Subcutaneous abdominal adipose tissue (tissue), 5 donors: ENCODE measurements around the gene TAOK3.

Source experiments
- H3K27ac ChIP-seq: one replicate; pipeline ENCODE4 v1.7.0; 2013; ENCODE audit warnings: low read depth, mild to moderate bottlenecking, inconsistent platforms, low read length, moderate library complexity
- H3K27me3 ChIP-seq, 5 donors: one replicate each; pipeline ENCODE4 v1.7.0; 2013; ENCODE audit warnings: low read length in 5 of 5, inconsistent platforms in 1 of 5; ENCODE audit not compliant: control insufficient read depth in 5 of 5, insufficient read depth in 4 of 5
- H3K36me3 ChIP-seq, 5 donors: one replicate each; pipeline ENCODE4 v1.7.0; 2013; ENCODE audit warnings: low read length in 5 of 5; ENCODE audit not compliant: control insufficient read depth in 5 of 5, insufficient read depth in 5 of 5
- H3K4me1 ChIP-seq, 5 donors: one replicate each; pipeline ENCODE4 v1.7.0; 2013; ENCODE audit warnings: low read length in 5 of 5, mild to moderate bottlenecking in 3 of 5, moderate library complexity in 1 of 5; ENCODE audit not compliant: control insufficient read depth in 5 of 5, insufficient read depth in 5 of 5
- H3K4me3 ChIP-seq, 5 donors: one replicate each; pipeline ENCODE4 v1.7.0; 2013; ENCODE audit warnings: low read length in 5 of 5, low read depth in 1 of 5
- H3K9ac ChIP-seq, 5 donors: one replicate each; pipeline ENCODE4 v1.7.0; 2013; ENCODE audit warnings: low read length in 5 of 5, mild to moderate bottlenecking in 4 of 5, moderate library complexity in 3 of 5
- H3K9me3 ChIP-seq, 5 donors: one replicate each; pipeline ENCODE4 v1.7.0; 2013; ENCODE audit warnings: low read length in 5 of 5; ENCODE audit not compliant: control insufficient read depth in 5 of 5
- donor health status: healthy.
- donor health status: healthy.
- donor health status: healthy.
- donor health status: healthy.
- donor health status: healthy.

The TAOK3 gene

DNA sequence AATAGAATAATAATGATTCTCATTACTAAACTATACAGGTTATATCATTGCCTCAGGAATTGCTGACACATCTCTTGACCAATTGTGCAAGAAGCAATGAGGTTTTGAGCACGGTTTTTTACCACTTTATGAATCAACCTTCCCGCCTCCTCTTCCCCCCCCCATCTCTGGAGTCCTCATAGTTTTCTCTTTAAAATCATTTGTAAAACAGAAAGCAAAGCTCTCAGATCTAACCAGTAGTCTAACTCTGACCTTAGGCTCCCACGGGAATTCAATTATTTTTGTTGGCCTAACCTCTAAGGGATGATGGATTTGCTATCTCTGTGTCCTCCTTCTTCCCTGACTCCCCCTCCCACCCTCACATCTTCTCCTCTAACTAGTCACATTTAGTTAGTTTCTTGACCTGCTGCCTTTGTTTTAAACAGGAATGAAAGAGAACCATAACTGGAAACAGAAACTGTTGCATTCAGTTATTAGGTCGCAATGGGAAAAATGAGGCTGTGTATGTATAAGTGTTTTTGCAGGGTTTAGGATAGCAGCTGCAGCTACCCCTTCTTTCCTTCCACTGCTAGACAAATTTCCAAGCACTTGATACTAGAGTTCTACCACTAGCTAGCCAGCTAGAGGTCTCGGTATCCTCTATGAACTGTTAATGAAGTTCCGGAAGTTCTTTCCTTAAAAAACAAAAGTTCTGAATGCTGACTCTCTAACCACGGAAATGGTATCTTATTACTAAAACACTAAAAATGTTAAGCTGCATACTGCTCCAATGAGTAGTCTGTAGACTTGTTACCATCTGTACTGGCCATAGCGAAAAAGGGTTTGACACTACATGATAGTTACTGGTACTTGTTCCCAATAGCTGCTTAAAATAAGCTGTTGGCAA, 65.4 kb downstream of the TAOK3 start:
- H3K9me3 ChIP-seq = no peaks in the 10 kb centered on the region
- no peaks in the 10 kb centered on the region for H3K36me3 ChIP-seq
- H3K4me3 ChIP-seq = peak overlapping the region in 2 of 5 donors; percentile 8 to 35
- no peak overlapping the region for H3K9ac ChIP-seq
- H3K4me1 ChIP-seq = peaks cover 0 to 18% (median 4%) of the 10 kb centered on the region in 5 donors
- H3K27me3 ChIP-seq = no peaks in the 10 kb centered on the region
- H3K27ac ChIP-seq = no peak overlapping the region

DNA sequence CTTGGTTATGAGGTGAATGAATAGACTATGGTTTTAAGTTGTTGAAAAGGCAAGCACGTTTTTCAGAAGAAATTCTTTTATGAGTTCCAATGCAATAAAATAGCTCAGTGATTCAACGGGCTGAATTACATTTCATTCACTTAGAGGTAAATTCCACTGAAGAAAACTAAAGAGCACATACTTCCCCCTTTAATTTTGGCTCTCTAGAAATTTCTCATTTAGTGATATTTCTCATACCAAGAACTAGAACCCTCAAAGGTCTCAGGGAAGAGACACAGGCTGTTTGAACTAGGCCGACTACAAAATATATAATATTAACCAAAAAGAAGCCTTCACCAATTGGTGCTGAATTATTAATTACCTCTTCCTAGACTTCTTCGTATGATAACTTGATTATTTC, 68.6 kb downstream of the TAOK3 start:
- Histone ChIP-seq H3K27me3 (no peaks in the 10 kb centered on the region), H3K4me1 (peaks cover 2 to 18% (median 7%) of the 10 kb centered on the region in 5 donors), H3K9me3 (no peaks in the 10 kb centered on the region), H3K36me3 (no peaks in the 10 kb centered on the region), H3K4me3 (no peak overlapping the region), H3K27ac (no peak overlapping the region), H3K9ac (no peak overlapping the region)

- H3K9me3 ChIP-seq = no peaks in the 10 kb centered on the region
- no peak overlapping the region for H3K9ac ChIP-seq
- H3K27me3 ChIP-seq = no peaks in the 10 kb centered on the region
- peaks cover 2 to 10% (median 7%) of the 10 kb centered on the region in 5 donors for H3K4me1 ChIP-seq
- no peak overlapping the region for H3K4me3 ChIP-seq
- no peaks in the 10 kb centered on the region for H3K36me3 ChIP-seq
- no peak overlapping the region for H3K27ac ChIP-seq
These were observed 70.7 kb downstream of the TAOK3 start for GRCh38 chr12:118302053-118302452.

GRCh38 chr12:118299791-118300460, 72.8 kb downstream of the TAOK3 start:
- Histone ChIP-seq H3K4me3 (no peak overlapping the region), H3K9ac (no peak overlapping the region), H3K9me3 (no peaks in the 10 kb centered on the region), H3K27ac (no peak overlapping the region), H3K27me3 (no peaks in the 10 kb centered on the region), H3K4me1 (peaks cover 2 to 7% (median 6%) of the 10 kb centered on the region in 5 donors), H3K36me3 (no peaks in the 10 kb centered on the region)

- H3K9ac ChIP-seq = no peak overlapping the region
- peaks cover 2 to 5% (median 5%) of the 10 kb centered on the region in 5 donors for H3K4me1 ChIP-seq
- no peak overlapping the region for H3K4me3 ChIP-seq
- no peak overlapping the region for H3K27ac ChIP-seq
- H3K36me3 ChIP-seq = no peaks in the 10 kb centered on the region
- no peaks in the 10 kb centered on the region for H3K9me3 ChIP-seq
- no peaks in the 10 kb centered on the region for H3K27me3 ChIP-seq
These were observed 75.4 kb downstream of the TAOK3 start for GRCh38 chr12:118297284-118297683.

GRCh38 chr12:118292836-118293235, 79.9 kb downstream of the TAOK3 start:
- no peaks in the 10 kb centered on the region for H3K9me3 ChIP-seq
- no peak overlapping the region for H3K9ac ChIP-seq
- no peaks in the 10 kb centered on the region for H3K27me3 ChIP-seq
- no peak overlapping the region for H3K27ac ChIP-seq
- no peak overlapping the region for H3K4me3 ChIP-seq
- no peaks in the 10 kb centered on the region for H3K4me1 ChIP-seq
- no peaks in the 10 kb centered on the region for H3K36me3 ChIP-seq

- H3K4me1 ChIP-seq = no peaks in the 10 kb centered on the region
- no peak overlapping the region for H3K27ac ChIP-seq
- H3K9me3 ChIP-seq = no peaks in the 10 kb centered on the region
- no peak overlapping the region for H3K9ac ChIP-seq
- no peaks in the 10 kb centered on the region for H3K36me3 ChIP-seq
- no peaks in the 10 kb centered on the region for H3K27me3 ChIP-seq
- no peak overlapping the region for H3K4me3 ChIP-seq
These were observed 82.6 kb downstream of the TAOK3 start for GRCh38 chr12:118290130-118290529.

GRCh38 chr12:118288174-118288573, 84.5 kb downstream of the TAOK3 start:
- H3K36me3 ChIP-seq = no peaks in the 10 kb centered on the region
- H3K4me1 ChIP-seq = no peaks in the 10 kb centered on the region
- H3K4me3 ChIP-seq = no peak overlapping the region
- no peak overlapping the region for H3K9ac ChIP-seq
- no peaks in the 10 kb centered on the region for H3K9me3 ChIP-seq
- H3K27me3 ChIP-seq = no peaks in the 10 kb centered on the region
- H3K27ac ChIP-seq = no peak overlapping the region

DNA sequence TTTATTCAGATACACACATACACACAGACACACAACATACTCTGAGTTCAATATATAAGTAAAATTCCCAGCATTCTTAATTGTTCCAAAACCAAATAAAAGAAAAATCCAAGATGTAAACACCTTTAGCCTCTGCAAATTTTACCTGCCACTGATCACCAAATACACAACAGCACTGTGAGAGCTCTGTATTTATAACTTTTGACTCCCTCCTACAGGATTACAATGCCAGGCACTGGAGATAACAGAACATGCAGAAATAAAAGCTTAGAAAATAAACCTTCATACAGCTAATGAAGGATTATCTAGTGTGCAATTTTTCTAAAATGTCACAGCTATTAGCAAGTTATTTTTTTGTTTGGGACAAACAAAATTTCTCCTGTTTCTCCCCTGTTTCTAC, 85.0 kb downstream of the TAOK3 start:
- Histone ChIP-seq H3K27me3 (no peaks in the 10 kb centered on the region), H3K9ac (no peak overlapping the region), H3K36me3 (no peaks in the 10 kb centered on the region), H3K9me3 (no peaks in the 10 kb centered on the region), H3K27ac (no peak overlapping the region), H3K4me1 (no peaks in the 10 kb centered on the region), H3K4me3 (no peak overlapping the region)

GRCh38 chr12:118282767-118283166, 89.9 kb downstream of the TAOK3 start:
- H3K36me3 ChIP-seq = peaks cover 0 to 4% (median 0%) of the 10 kb centered on the region in 5 donors
- no peak overlapping the region for H3K27ac ChIP-seq
- H3K4me1 ChIP-seq = no peaks in the 10 kb centered on the region
- H3K27me3 ChIP-seq = no peaks in the 10 kb centered on the region
- no peak overlapping the region for H3K9ac ChIP-seq
- H3K9me3 ChIP-seq = peaks cover 0 to 2% (median 0%) of the 10 kb centered on the region in 5 donors
- no peak overlapping the region for H3K4me3 ChIP-seq
